Panc1 (cell line): ENCODE results near the gene CDS2. TPM values are rescaled to one million over a fixed set of nuclear protein-coding genes. Genes with fewer than 3 reads are reported as not detected.
A peak's percentile ranks its signal among the peaks of the same experiment; 100 is the strongest.

Experiments
- ATAC-seq: fragments of 200-7000 bp; cut with Tn5 transposase; 2 replicates; pipeline ENCODE4 v1.9.1; 2020; ENCODE audit warnings: mild to moderate bottlenecking, moderate library complexity
- Bru-seq: library from RNA; stranded (reverse); fragments of 400-500 nt; gene quantifications from one replicate; lab custom pipeline; 2021; lab: Mats Ljungman, UMichigan
- BruChase-seq, 2 experiments: library from RNA; stranded (reverse); fragments of 400-500 nt; gene quantifications; one replicate each; lab custom pipeline; 2021; lab: Mats Ljungman, UMichigan
- BruUV-seq: library from RNA; stranded (reverse); fragments of 400-500 nt; replicated peaks from 2 replicates; lab custom pipeline; 2021; lab: Mats Ljungman, UMichigan
- CTCF ChIA-PET: fragments of 300-600 bp; sonication (Branson Sonifier 250); formaldehyde crosslinking; loops from one replicate; lab custom pipeline; 2022; ENCODE audit warnings: antibody characterized with exemption; lab: Charles Lee
- POLR2A ChIA-PET: fragments of 300-600 bp; sonication (Branson Sonifier 250); formaldehyde crosslinking; loops from one replicate; lab custom pipeline; 2022; ENCODE audit warnings: antibody characterized with exemption; lab: Charles Lee
- DNase-seq: peaks from one replicate; pipeline ENCODE4 v3.0.0-alpha.2; 2010; ENCODE audit warnings: low read depth, low spot score
- H3K27ac ChIP-seq: 2 replicates; pipeline ENCODE4 v1.5.1; 2011; ENCODE audit warnings: mild to moderate bottlenecking, low read length, inconsistent platforms
- H3K27me3 ChIP-seq: fragments of 200-500 bp; sonication (Bioruptor generic); 2 replicates; pipeline ENCODE4 v1.6.0; 2014; ENCODE audit warnings: low read length, inconsistent platforms; ENCODE audit not compliant: control insufficient read depth, insufficient read depth
- H3K36me3 ChIP-seq: fragments of 200-500 bp; sonication (Bioruptor generic); 2 replicates; pipeline ENCODE4 v1.5.1; 2014; ENCODE audit warnings: inconsistent platforms, mild to moderate bottlenecking, low read length, moderate library complexity; ENCODE audit not compliant: control insufficient read depth, insufficient read depth
- H3K4me1 ChIP-seq: 2 replicates; pipeline ENCODE4 v1.5.1; 2011; ENCODE audit warnings: inconsistent platforms, mild to moderate bottlenecking, low read length, moderate library complexity; ENCODE audit not compliant: control insufficient read depth, insufficient read depth
- H3K4me3 ChIP-seq, 2 experiments: 2 replicates each; pipeline ENCODE4 v1.5.1; 2011 to 2012; ENCODE audit warnings: low read depth in 2 of 2, low read length in 2 of 2, mild to moderate bottlenecking in 2 of 2, inconsistent platforms in 1 of 2, moderate library complexity in 1 of 2
- H3K9me3 ChIP-seq: fragments of 200-500 bp; sonication (Bioruptor generic); 2 replicates; pipeline ENCODE4 v1.5.1; 2014; ENCODE audit warnings: low read depth, mild to moderate bottlenecking, inconsistent platforms, low read length, moderate library complexity; ENCODE audit not compliant: control insufficient read depth, insufficient read depth
- POLR2AphosphoS5 ChIP-seq: IDR thresholded peaks from 2 replicates; pipeline ENCODE4 v1.6.1; 2012; ENCODE audit warnings: mild to moderate bottlenecking, low read depth, low read length, moderate library complexity
- SIN3A ChIP-seq: IDR thresholded peaks from 2 replicates; pipeline ENCODE4 v1.6.1; 2012; ENCODE audit warnings: low read depth, mild to moderate bottlenecking, low read length, moderate library complexity, borderline replicate concordance; ENCODE audit not compliant: insufficient read depth
- TCF7L2 ChIP-seq: IDR thresholded peaks from 2 replicates; pipeline ENCODE4 v1.6.1; 2011; ENCODE audit warnings: mild to moderate bottlenecking, low read depth, low read length, inconsistent platforms
- in situ Hi-C: cut with HindIII; loops from 2 replicates; pipeline ENCODE4 v1.10.0; 2016; ENCODE audit warnings: low sequenced_read_pairs, low pct_unique_long_range_greater_than_20kb
- intact Hi-C: fragments of 100-400 bp; cut with micrococcal nuclease; formaldehyde crosslinking; loops from one replicate; pipeline ENCODE4 v1.10.0; 2022; ENCODE audit not compliant: unreplicated experiment
- long read RNA-seq: library from polyadenylated mRNA; unstranded; transcript quantifications from one replicate; pipeline ENCODE4 v2.0.0, GENCODE V29; 2021; ENCODE audit not compliant: unreplicated experiment
- polyA plus RNA-seq: library from polyadenylated mRNA; unstranded; fragments of >200 nt; gene quantifications from one replicate; pipeline ENCODE4 v1.2.1, GENCODE V29; 2012; ENCODE audit warnings: missing spikeins; ENCODE audit not compliant: insufficient read length
- total RNA-seq: library from RNA; stranded (reverse); gene quantifications from one replicate; pipeline ENCODE4 v1.2.1, GENCODE V29; 2021; ENCODE audit not compliant: unreplicated experiment
- TF ChIP-seq, protein P1 (sequence below), 2 experiments: IDR thresholded peaks; 2 replicates each; pipeline ENCODE4 v1.6.1; 2011 to 2012; ENCODE audit warnings: low read depth in 2 of 2, control low read depth in 1 of 2, low read length in 1 of 2, mild to moderate bottlenecking in 1 of 2, moderate library complexity in 1 of 2; ENCODE audit not compliant: insufficient read depth in 1 of 2
- TF ChIP-seq, protein P2 (sequence below): fragments of 450-650 bp; IDR thresholded peaks from 2 replicates; pipeline ENCODE4 v1.5.1; 2017; ENCODE audit warnings: mild to moderate bottlenecking

Gene CDS2
- total RNA-seq (54.0 TPM), Bru-seq, nascent RNA (percentile 72 among the genes with signal in this experiment), BruChase-seq, experiment 1, labeled RNA remaining after a 2-hour chase (percentile 80 among the genes with signal in this experiment), BruChase-seq, experiment 2, labeled RNA remaining after a 6-hour chase (percentile 89 among the genes with signal in this experiment)
- polyA plus RNA-seq, result 29.1 TPM
- long read RNA-seq, full-length matches to known transcripts, result 66 of 111 reads
- long read RNA-seq, partial matches to known transcripts, result 13 of 111 reads
- long read RNA-seq, other reads (novel, unspliced or antisense), result 32 of 111 reads

DNA sequence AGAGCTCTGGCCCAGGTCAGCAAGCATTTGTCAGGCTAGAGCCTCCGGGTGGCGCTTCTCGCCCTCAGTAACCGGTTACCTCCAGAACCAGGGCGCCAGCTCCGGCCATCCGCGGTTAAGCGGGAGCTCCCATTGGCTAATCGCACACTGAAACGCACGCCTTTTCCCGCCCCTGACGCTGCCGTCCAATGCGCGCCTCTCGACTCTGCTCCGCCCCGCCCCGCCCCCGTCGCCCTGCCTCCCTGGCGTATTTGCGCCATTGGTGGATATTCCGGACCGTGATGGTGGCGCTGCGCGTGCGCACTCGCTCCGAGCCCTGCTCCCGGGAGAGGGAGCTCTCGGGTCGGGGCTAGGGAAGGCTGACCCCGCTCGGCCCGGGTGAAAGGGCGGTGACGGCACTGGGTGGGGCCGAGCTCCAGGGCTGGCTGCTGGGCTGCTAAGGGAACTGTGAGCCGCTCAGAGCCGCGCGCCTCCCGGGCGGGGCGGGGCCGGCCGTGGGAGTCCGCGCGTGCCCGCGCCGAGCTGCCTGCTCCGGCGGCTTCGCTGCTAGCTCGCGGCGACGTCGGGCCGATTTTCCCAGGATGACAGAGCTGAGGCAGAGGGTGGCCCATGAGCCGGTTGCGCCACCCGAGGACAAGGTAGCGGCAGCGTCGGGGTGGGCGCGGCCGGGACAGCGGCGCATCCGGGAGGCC, at the start of gene CDS2:
CDS2 (plus strand) TSS at position 497 of the 692 bp plus-strand sequence; CDS start at position 582, 85 bp downstream.
- peak; percentile 97 for ATAC-seq
- Histone ChIP-seq H3K27me3 (no peaks in the 10 kb centered on the region), H3K36me3 (no peaks in the 10 kb centered on the region), H3K9me3 (no peaks in the 10 kb centered on the region), H3K4me1 (peaks cover 10% of the 10 kb centered on the region), H3K27ac (peak within 1 kb of the TSS; percentile 95), H3K4me3 (peak within 1 kb of the TSS; percentile 86 to 98)
- CTCF ChIA-PET, result interaction anchor here (0.6 to 2.1 kb wide), 14 partner anchors 10 to 1451 kb away, joined by 3 to 74 read pairs (median 4); no protein-coding TSS in a partner anchor
- peak; percentile 97 for DNase-seq
- BruUV-seq, result no TSS peak
- intact Hi-C loops, result loop anchor here (1.0 kb wide), 1 partner anchor 66 kb away; no protein-coding TSS in a partner anchor
- POLR2A ChIA-PET, result interaction anchor here (0.5 to 0.7 kb wide), 7 partner anchors 60 to 1717 kb away, joined by 3 to 9 read pairs (median 4); no protein-coding TSS in a partner anchor
- 0 out of 2 replicates have a peak, but pooled peaks have one; percentile 23 for TF ChIP-seq TCF7L2
- TF ChIP-seq, protein P1, sequence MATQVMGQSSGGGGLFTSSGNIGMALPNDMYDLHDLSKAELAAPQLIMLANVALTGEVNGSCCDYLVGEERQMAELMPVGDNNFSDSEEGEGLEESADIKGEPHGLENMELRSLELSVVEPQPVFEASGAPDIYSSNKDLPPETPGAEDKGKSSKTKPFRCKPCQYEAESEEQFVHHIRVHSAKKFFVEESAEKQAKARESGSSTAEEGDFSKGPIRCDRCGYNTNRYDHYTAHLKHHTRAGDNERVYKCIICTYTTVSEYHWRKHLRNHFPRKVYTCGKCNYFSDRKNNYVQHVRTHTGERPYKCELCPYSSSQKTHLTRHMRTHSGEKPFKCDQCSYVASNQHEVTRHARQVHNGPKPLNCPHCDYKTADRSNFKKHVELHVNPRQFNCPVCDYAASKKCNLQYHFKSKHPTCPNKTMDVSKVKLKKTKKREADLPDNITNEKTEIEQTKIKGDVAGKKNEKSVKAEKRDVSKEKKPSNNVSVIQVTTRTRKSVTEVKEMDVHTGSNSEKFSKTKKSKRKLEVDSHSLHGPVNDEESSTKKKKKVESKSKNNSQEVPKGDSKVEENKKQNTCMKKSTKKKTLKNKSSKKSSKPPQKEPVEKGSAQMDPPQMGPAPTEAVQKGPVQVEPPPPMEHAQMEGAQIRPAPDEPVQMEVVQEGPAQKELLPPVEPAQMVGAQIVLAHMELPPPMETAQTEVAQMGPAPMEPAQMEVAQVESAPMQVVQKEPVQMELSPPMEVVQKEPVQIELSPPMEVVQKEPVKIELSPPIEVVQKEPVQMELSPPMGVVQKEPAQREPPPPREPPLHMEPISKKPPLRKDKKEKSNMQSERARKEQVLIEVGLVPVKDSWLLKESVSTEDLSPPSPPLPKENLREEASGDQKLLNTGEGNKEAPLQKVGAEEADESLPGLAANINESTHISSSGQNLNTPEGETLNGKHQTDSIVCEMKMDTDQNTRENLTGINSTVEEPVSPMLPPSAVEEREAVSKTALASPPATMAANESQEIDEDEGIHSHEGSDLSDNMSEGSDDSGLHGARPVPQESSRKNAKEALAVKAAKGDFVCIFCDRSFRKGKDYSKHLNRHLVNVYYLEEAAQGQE (IDR thresholded peaks at IDR 0.05; ENCODE audit: insufficient read depth in 1 of 2, low read depth in 2 of 2, low read length in 1 of 2), result no peak; a peak in 1 of 4 replicates
- no peak; the same call in 1 of the 2 replicates for TF ChIP-seq SIN3A
- TF ChIP-seq, protein P2, sequence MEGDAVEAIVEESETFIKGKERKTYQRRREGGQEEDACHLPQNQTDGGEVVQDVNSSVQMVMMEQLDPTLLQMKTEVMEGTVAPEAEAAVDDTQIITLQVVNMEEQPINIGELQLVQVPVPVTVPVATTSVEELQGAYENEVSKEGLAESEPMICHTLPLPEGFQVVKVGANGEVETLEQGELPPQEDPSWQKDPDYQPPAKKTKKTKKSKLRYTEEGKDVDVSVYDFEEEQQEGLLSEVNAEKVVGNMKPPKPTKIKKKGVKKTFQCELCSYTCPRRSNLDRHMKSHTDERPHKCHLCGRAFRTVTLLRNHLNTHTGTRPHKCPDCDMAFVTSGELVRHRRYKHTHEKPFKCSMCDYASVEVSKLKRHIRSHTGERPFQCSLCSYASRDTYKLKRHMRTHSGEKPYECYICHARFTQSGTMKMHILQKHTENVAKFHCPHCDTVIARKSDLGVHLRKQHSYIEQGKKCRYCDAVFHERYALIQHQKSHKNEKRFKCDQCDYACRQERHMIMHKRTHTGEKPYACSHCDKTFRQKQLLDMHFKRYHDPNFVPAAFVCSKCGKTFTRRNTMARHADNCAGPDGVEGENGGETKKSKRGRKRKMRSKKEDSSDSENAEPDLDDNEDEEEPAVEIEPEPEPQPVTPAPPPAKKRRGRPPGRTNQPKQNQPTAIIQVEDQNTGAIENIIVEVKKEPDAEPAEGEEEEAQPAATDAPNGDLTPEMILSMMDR, result peak; percentile 94
- TF ChIP-seq POLR2AphosphoS5, result peak; percentile 40; the same call in 1 of the 2 replicates
- in situ Hi-C loops, result no loop called here

DNA sequence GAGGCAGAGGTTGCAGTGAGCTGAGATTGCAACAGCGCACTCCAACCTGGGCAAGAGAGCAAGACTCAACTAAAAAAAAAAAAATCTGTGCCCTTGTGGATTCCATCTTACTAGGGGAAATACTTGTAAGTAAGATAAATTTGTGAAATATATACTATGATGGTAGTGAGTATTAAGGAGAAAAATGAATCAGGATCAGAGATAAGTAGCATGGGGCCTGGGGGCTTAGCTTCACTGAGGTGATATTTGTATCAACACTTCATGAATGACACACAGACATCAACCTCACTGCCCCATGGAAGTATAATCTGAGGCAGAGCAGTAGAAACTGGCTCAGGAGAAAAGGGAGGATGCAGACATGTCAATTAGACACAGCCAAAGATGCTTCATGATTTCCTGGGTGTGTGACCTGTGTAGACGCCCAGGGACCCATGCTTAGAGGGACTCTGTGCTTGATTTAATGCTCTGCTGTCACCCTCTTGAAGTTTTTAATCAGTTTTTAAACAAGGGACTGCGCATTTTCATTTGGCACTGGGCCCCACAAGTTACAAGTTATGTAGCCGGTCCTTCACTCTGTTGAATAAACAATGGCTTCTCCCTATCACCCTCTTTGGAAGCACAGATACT, 48.9 kb upstream of the CDS2 start:
- Histone ChIP-seq H3K9me3 (no peaks in the 10 kb centered on the region), H3K4me3 (peak overlapping the region; percentile 20 to 45), H3K36me3 (no peaks in the 10 kb centered on the region), H3K4me1 (peaks cover 8% of the 10 kb centered on the region; the same call in 1 of the 2 replicates), H3K27ac (peak overlapping the region; percentile 51), H3K27me3 (no peaks in the 10 kb centered on the region)
- in situ Hi-C loops (no loop called here), intact Hi-C loops (no loop called here)
- POLR2A ChIA-PET, result no interaction called here
- CTCF ChIA-PET, result no interaction called here
- ATAC-seq (peak; percentile 44), DNase-seq (no peak)
- TF ChIP-seq, protein P2, result no peak
- TF ChIP-seq SIN3A (no peak), POLR2AphosphoS5 (no peak), TCF7L2 (no peak)
- TF ChIP-seq, protein P1 (IDR thresholded peaks at IDR 0.05; ENCODE audit: insufficient read depth in 1 of 2, low read depth in 2 of 2, low read length in 1 of 2), result no peak
- no TSS peak for BruUV-seq
